Spleen (tissue), 3 donors: Measurements from ENCODE around the gene SLC8A1.

Source experiments
- POLR2A ChIP-seq, 3 donors: fragments of 450-650 bp; IDR thresholded peaks; one replicate each; pipeline ENCODE4 v1.5.1; 2017; ENCODE audit warnings: antibody characterized with exemption in 3 of 3, mild to moderate bottlenecking in 1 of 3
- POLR2AphosphoS5 ChIP-seq, 3 donors: sonication (generic); formaldehyde crosslinking; IDR thresholded peaks; one replicate each; pipeline ENCODE4 v1.5.1; 2017; ENCODE audit warnings: antibody characterized with exemption in 3 of 3

DNA sequence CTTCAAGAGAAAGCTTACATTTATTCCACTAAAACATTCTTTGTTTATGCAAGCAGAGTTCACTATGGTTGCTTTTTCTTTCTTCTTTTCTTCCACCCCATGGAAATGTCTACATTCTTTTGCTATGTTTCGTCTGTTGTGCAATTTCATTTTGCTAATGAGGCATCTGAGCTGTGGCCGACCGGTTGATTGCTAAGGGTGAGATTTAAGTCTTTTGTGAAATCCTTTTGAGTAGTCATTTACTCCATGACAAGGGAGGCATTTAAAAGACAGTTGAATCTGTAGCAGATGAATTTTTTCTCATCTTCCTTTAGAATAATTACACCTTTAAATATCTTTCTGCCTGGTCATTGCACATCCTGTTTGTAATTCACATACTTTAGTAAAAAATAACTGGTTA lies 348.7 kb downstream of the SLC8A1 start:
- TF ChIP-seq POLR2A (IDR thresholded peaks at IDR 0.05) (no peak), POLR2AphosphoS5 (IDR thresholded peaks at IDR 0.05) (no peak)
